Stomach (tissue), 4 donors: Measurements from ENCODE around the gene SFT2D3.

ENCODE experiments used
- POLR2AphosphoS5 ChIP-seq, 3 donors: sonication (generic); formaldehyde crosslinking; IDR thresholded peaks; one replicate each; pipeline ENCODE4 v1.6.1; 2016; ENCODE audit warnings: antibody characterized with exemption in 3 of 3
- TF ChIP-seq, protein P1 (sequence below), 7 experiments: fragments of 450-650 bp in 4 of 7; fragments of 200-600 bp in 3 of 7; sonication (generic) in 3 of 7; IDR thresholded peaks; one replicate each; pipeline ENCODE4 v1.5.1; 2016 to 2019; ENCODE audit warnings: antibody characterized with exemption in 7 of 7, control low read depth in 2 of 7, mild to moderate bottlenecking in 1 of 7

DNA sequence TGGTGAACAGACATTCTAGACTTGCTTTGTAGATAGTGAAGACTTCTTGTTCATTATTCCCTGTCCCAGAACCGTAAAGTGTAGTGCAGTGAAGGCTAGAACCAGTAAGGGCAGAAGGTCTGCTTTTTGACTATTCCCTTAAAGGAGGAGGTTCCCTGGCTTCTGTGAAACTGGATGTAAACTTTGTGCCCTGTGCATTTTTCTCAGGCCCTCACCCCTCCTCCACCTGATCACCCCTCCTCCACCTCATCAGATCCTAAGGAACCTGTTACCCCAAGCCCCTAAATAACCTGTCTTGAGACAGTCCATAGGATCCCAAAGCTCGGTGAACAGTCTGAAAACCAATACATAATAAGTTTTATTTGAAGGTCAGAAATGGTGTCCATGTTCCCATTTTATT, 33.7 kb downstream of the SFT2D3 start:
- TF ChIP-seq, protein P1, sequence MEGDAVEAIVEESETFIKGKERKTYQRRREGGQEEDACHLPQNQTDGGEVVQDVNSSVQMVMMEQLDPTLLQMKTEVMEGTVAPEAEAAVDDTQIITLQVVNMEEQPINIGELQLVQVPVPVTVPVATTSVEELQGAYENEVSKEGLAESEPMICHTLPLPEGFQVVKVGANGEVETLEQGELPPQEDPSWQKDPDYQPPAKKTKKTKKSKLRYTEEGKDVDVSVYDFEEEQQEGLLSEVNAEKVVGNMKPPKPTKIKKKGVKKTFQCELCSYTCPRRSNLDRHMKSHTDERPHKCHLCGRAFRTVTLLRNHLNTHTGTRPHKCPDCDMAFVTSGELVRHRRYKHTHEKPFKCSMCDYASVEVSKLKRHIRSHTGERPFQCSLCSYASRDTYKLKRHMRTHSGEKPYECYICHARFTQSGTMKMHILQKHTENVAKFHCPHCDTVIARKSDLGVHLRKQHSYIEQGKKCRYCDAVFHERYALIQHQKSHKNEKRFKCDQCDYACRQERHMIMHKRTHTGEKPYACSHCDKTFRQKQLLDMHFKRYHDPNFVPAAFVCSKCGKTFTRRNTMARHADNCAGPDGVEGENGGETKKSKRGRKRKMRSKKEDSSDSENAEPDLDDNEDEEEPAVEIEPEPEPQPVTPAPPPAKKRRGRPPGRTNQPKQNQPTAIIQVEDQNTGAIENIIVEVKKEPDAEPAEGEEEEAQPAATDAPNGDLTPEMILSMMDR (IDR thresholded peaks at IDR 0.05): no peak
- TF ChIP-seq POLR2AphosphoS5 (IDR thresholded peaks at IDR 0.05): no peak
